SK-N-SH treated with all-trans-retinoic acid at 6 μM for 48 hours (cell line): ENCODE results near the gene MUSK.

ENCODE experiments used
- ATAC-seq: fragments of 200-7000 bp; cut with Tn5 transposase; 3 replicates; pipeline ENCODE4 v1.9.1; 2020; ENCODE audit warnings: mild to moderate bottlenecking, moderate library complexity
- ARNTL ChIP-seq: fragments of 450-650 bp; formaldehyde crosslinking; IDR thresholded peaks from 2 replicates; pipeline ENCODE4 v1.5.0; 2020; ENCODE audit warnings: low read depth, mild to moderate bottlenecking, moderate library complexity, borderline replicate concordance
- BACH2 ChIP-seq: fragments of 250-450 bp; sonication (Bioruptor Pico); IDR thresholded peaks from 2 replicates; pipeline ENCODE4 v1.9.0; 2021; ENCODE audit warnings: mild to moderate bottlenecking, borderline replicate concordance
- CSDC2 ChIP-seq: fragments of 250-450 bp; sonication (Bioruptor Pico); IDR thresholded peaks from 2 replicates; pipeline ENCODE4 v1.5.0; 2020; ENCODE audit warnings: mild to moderate bottlenecking, moderate library complexity
- ESRRG ChIP-seq: fragments of 250-450 bp; sonication (Bioruptor Pico); IDR thresholded peaks from 2 replicates; pipeline ENCODE4 v1.6.1; 2021; ENCODE audit warnings: mild to moderate bottlenecking
- GLIS3 ChIP-seq: fragments of 250-450 bp; sonication (Bioruptor Pico); IDR thresholded peaks from 2 replicates; pipeline ENCODE4 v1.5.0; 2020; ENCODE audit warnings: mild to moderate bottlenecking, moderate library complexity
- ISL1 ChIP-seq: fragments of 250-450 bp; sonication (Bioruptor Pico); IDR thresholded peaks from 2 replicates; pipeline ENCODE4 v2.1.2; 2022; ENCODE audit warnings: mild to moderate bottlenecking, moderate library complexity
- OSR1 ChIP-seq: fragments of 250-450 bp; sonication (Bioruptor Pico); IDR thresholded peaks from 2 replicates; pipeline ENCODE4 v1.8.0; 2022; ENCODE audit warnings: moderate library complexity, mild to moderate bottlenecking, inconsistent platforms
- PPARA ChIP-seq: fragments of 250-450 bp; sonication (Bioruptor Pico); IDR thresholded peaks from 2 replicates; pipeline ENCODE4 v1.5.0; 2020; ENCODE audit warnings: mild to moderate bottlenecking, borderline replicate concordance
- RARB ChIP-seq: fragments of 250-450 bp; sonication (Bioruptor Pico); IDR thresholded peaks from 2 replicates; pipeline ENCODE4 v1.8.0; 2021; ENCODE audit warnings: mild to moderate bottlenecking, moderate library complexity
- SNAI2 ChIP-seq: fragments of 250-450 bp; sonication (Bioruptor Pico); IDR thresholded peaks from 2 replicates; pipeline ENCODE4 v1.5.0; 2020; ENCODE audit warnings: mild to moderate bottlenecking, moderate library complexity
- TCF4 ChIP-seq: fragments of 250-450 bp; sonication (Bioruptor Pico); IDR thresholded peaks from 2 replicates; pipeline ENCODE4 v1.8.0; 2021; ENCODE audit warnings: mild to moderate bottlenecking, moderate library complexity, borderline replicate concordance
- TOX ChIP-seq: fragments of 250-450 bp; sonication (Bioruptor Pico); IDR thresholded peaks from 2 replicates; pipeline ENCODE4 v1.8.0; 2021; ENCODE audit warnings: mild to moderate bottlenecking, moderate library complexity, borderline replicate concordance
- ZC3H10 ChIP-seq: fragments of 250-450 bp; sonication (Bioruptor Pico); IDR thresholded peaks from 2 replicates; pipeline ENCODE4 v1.5.1; 2021; ENCODE audit warnings: mild to moderate bottlenecking, moderate library complexity
- ZFP3 ChIP-seq: fragments of 250-450 bp; sonication (Bioruptor Pico); IDR thresholded peaks from 2 replicates; pipeline ENCODE4 v1.5.0; 2020; ENCODE audit warnings: mild to moderate bottlenecking, moderate library complexity
- ZFP30 ChIP-seq: fragments of 450-650 bp; formaldehyde crosslinking; IDR thresholded peaks from 2 replicates; pipeline ENCODE4 v1.5.0; 2022; ENCODE audit warnings: mild to moderate bottlenecking, moderate library complexity
- ZNF565 ChIP-seq: fragments of 450-650 bp; formaldehyde crosslinking; conservative IDR thresholded peaks from 2 replicates; pipeline ENCODE4 v1.5.0; 2020; ENCODE audit warnings: low read depth, mild to moderate bottlenecking, moderate library complexity
- ZNF70 ChIP-seq: fragments of 450-650 bp; formaldehyde crosslinking; IDR thresholded peaks from 2 replicates; pipeline ENCODE4 v1.5.0; 2020; ENCODE audit warnings: mild to moderate bottlenecking, moderate library complexity
- ZNF8 ChIP-seq: fragments of 450-650 bp; formaldehyde crosslinking; IDR thresholded peaks from 2 replicates; pipeline ENCODE4 v1.5.0; 2020; ENCODE audit warnings: mild to moderate bottlenecking, moderate library complexity
- TF ChIP-seq, protein P1 (sequence below): fragments of 250-450 bp; sonication (Bioruptor Pico); IDR thresholded peaks from 2 replicates; pipeline ENCODE4 v1.5.1; 2021; ENCODE audit warnings: mild to moderate bottlenecking, moderate library complexity
- TF ChIP-seq, protein P2 (sequence below): fragments of 250-450 bp; sonication (Bioruptor Pico); IDR thresholded peaks from 2 replicates; pipeline ENCODE4 v1.5.1; 2020; ENCODE audit warnings: low read depth, mild to moderate bottlenecking, moderate library complexity
- TF ChIP-seq, protein P3 (sequence below): fragments of 250-450 bp; sonication (Bioruptor Pico); IDR thresholded peaks from 2 replicates; pipeline ENCODE4 v1.5.0; 2020; ENCODE audit warnings: mild to moderate bottlenecking, moderate library complexity
- TF ChIP-seq, protein P4 (sequence below): fragments of 250-450 bp; sonication (Bioruptor Pico); IDR thresholded peaks from 2 replicates; pipeline ENCODE4 v1.8.0; 2021; ENCODE audit warnings: low read depth, mild to moderate bottlenecking, moderate library complexity, borderline replicate concordance
- TF ChIP-seq, protein P5 (sequence below): fragments of 250-450 bp; sonication (Bioruptor Pico); IDR thresholded peaks from 2 replicates; pipeline ENCODE4 v1.8.0; 2020; ENCODE audit warnings: mild to moderate bottlenecking, moderate library complexity, borderline replicate concordance

The MUSK gene

DNA sequence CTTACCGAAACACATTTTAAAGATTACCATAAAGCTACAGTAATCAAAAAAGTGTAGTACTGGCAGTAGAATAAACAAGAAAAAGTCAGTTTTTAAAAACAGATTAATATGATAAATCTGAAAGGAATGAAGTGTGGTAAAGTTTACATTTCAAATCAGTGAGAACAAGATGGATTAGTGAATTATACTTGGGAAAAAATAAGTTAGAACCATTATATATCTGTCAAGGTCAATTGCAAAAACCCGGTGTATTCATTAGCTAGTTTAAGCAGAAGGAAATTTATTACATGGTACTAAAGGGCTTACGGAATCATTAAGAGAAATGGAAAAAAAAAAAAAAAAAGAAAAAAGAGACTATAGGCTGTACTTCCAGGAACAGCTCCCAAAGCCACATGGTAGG is 164.3 kb downstream of the MUSK start:
- ATAC-seq: peak; percentile 42
- TF ChIP-seq CSDC2: no peak
- TF ChIP-seq TCF4 (CRISPR knock-in tag): no peak
- 0 out of 2 replicates have a peak, but pooled peaks have one; percentile 22 for TF ChIP-seq ISL1
- no peak for TF ChIP-seq ZFP30 (CRISPR knock-in tag)
- TF ChIP-seq SNAI2: no peak
- TF ChIP-seq, protein P1, sequence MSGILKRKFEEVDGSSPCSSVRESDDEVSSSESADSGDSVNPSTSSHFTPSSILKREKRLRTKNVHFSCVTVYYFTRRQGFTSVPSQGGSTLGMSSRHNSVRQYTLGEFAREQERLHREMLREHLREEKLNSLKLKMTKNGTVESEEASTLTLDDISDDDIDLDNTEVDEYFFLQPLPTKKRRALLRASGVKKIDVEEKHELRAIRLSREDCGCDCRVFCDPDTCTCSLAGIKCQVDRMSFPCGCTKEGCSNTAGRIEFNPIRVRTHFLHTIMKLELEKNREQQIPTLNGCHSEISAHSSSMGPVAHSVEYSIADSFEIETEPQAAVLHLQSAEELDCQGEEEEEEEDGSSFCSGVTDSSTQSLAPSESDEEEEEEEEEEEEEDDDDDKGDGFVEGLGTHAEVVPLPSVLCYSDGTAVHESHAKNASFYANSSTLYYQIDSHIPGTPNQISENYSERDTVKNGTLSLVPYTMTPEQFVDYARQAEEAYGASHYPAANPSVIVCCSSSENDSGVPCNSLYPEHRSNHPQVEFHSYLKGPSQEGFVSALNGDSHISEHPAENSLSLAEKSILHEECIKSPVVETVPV (CRISPR knock-in tag): no peak
- TF ChIP-seq RARB (CRISPR knock-in tag): no peak
- TF ChIP-seq PPARA: no peak
- no peak for TF ChIP-seq BACH2 (CRISPR knock-in tag)
- TF ChIP-seq, protein P2, sequence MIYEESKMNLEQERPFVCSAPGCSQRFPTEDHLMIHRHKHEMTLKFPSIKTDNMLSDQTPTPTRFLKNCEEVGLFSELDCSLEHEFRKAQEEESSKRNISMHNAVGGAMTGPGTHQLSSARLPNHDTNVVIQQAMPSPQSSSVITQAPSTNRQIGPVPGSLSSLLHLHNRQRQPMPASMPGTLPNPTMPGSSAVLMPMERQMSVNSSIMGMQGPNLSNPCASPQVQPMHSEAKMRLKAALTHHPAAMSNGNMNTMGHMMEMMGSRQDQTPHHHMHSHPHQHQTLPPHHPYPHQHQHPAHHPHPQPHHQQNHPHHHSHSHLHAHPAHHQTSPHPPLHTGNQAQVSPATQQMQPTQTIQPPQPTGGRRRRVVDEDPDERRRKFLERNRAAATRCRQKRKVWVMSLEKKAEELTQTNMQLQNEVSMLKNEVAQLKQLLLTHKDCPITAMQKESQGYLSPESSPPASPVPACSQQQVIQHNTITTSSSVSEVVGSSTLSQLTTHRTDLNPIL: no peak
- TF ChIP-seq ZC3H10 (CRISPR knock-in tag): peak; percentile 21; the same call in 1 of the 2 replicates
- no peak for TF ChIP-seq ZNF565 (CRISPR knock-in tag)
- TF ChIP-seq OSR1 (CRISPR knock-in tag): no peak
- no peak for TF ChIP-seq ARNTL
- TF ChIP-seq, protein P3, sequence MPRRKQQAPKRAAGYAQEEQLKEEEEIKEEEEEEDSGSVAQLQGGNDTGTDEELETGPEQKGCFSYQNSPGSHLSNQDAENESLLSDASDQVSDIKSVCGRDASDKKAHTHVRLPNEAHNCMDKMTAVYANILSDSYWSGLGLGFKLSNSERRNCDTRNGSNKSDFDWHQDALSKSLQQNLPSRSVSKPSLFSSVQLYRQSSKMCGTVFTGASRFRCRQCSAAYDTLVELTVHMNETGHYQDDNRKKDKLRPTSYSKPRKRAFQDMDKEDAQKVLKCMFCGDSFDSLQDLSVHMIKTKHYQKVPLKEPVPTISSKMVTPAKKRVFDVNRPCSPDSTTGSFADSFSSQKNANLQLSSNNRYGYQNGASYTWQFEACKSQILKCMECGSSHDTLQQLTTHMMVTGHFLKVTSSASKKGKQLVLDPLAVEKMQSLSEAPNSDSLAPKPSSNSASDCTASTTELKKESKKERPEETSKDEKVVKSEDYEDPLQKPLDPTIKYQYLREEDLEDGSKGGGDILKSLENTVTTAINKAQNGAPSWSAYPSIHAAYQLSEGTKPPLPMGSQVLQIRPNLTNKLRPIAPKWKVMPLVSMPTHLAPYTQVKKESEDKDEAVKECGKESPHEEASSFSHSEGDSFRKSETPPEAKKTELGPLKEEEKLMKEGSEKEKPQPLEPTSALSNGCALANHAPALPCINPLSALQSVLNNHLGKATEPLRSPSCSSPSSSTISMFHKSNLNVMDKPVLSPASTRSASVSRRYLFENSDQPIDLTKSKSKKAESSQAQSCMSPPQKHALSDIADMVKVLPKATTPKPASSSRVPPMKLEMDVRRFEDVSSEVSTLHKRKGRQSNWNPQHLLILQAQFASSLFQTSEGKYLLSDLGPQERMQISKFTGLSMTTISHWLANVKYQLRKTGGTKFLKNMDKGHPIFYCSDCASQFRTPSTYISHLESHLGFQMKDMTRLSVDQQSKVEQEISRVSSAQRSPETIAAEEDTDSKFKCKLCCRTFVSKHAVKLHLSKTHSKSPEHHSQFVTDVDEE (CRISPR knock-in tag): no peak
- TF ChIP-seq ZNF70: no peak
- TF ChIP-seq ESRRG (CRISPR knock-in tag): no peak

DNA sequence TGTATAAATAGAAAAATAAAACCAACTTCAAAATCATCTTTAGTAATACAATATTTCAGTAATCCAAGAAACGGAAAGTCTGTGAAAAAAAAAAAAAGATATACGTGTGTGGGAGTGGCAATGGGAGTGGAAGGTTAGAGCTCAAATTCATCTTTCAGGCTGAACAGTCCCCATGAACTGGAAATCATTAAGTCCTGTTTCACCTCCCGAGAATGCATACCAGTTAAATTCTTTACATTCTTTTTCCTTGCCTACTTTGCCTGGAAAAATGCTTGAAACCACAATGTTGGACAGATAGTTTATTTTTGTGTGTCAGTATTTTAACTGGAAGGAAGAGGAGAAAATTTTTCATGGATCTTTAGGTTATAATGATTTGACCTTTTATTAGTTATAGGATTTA is 166.8 kb downstream of the MUSK start:
- TF ChIP-seq BACH2 (CRISPR knock-in tag) (no peak), ISL1 (peak; percentile 61), ZNF565 (CRISPR knock-in tag) (no peak), ZFP3 (CRISPR knock-in tag) (no peak), GLIS3 (CRISPR knock-in tag) (no peak), ZNF70 (no peak), TOX (CRISPR knock-in tag) (no peak), ARNTL (no peak)
- TF ChIP-seq, protein P2: no peak
- ATAC-seq: peak; percentile 91

DNA sequence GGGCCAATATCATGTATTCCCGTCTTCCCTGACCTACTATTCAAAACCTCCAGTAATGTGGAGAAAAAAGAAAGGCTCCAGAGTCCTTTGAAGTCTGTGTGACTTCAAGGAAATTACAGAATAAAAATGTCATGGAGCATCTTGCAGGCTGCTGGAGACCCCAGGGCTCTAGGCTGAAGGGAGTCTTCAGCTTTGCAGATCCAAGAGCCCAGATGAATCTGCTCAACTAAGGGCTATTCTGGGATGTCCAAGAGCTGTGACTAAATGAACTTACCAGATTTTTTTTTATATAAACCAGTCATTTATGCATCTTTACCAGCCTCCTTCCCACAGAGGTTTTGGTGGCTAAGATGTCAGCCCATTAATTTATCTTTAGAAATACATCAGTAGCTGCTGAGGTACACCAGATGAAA is 167.3 kb downstream of the MUSK start:
- peak; percentile 55 for ATAC-seq
- TF ChIP-seq, protein P3 (CRISPR knock-in tag): no peak
- no peak for TF ChIP-seq TOX (CRISPR knock-in tag)
- no peak for TF ChIP-seq ZNF8
- no peak for TF ChIP-seq ARNTL
- TF ChIP-seq ZFP3 (CRISPR knock-in tag): no peak
- TF ChIP-seq, protein P1 (CRISPR knock-in tag): no peak
- no peak for TF ChIP-seq SNAI2
- TF ChIP-seq, protein P4, sequence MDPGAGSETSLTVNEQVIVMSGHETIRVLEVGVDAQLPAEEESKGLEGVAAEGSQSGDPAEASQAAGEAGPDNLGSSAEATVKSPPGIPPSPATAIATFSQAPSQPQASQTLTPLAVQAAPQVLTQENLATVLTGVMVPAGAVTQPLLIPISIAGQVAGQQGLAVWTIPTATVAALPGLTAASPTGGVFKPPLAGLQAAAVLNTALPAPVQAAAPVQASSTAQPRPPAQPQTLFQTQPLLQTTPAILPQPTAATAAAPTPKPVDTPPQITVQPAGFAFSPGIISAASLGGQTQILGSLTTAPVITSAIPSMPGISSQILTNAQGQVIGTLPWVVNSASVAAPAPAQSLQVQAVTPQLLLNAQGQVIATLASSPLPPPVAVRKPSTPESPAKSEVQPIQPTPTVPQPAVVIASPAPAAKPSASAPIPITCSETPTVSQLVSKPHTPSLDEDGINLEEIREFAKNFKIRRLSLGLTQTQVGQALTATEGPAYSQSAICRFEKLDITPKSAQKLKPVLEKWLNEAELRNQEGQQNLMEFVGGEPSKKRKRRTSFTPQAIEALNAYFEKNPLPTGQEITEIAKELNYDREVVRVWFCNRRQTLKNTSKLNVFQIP (CRISPR knock-in tag): no peak
- no peak for TF ChIP-seq ZNF70
- TF ChIP-seq ZNF565 (CRISPR knock-in tag): no peak
- TF ChIP-seq ZFP30 (CRISPR knock-in tag): no peak
- TF ChIP-seq RARB (CRISPR knock-in tag): no peak
- no peak for TF ChIP-seq OSR1 (CRISPR knock-in tag)
- TF ChIP-seq, protein P5, sequence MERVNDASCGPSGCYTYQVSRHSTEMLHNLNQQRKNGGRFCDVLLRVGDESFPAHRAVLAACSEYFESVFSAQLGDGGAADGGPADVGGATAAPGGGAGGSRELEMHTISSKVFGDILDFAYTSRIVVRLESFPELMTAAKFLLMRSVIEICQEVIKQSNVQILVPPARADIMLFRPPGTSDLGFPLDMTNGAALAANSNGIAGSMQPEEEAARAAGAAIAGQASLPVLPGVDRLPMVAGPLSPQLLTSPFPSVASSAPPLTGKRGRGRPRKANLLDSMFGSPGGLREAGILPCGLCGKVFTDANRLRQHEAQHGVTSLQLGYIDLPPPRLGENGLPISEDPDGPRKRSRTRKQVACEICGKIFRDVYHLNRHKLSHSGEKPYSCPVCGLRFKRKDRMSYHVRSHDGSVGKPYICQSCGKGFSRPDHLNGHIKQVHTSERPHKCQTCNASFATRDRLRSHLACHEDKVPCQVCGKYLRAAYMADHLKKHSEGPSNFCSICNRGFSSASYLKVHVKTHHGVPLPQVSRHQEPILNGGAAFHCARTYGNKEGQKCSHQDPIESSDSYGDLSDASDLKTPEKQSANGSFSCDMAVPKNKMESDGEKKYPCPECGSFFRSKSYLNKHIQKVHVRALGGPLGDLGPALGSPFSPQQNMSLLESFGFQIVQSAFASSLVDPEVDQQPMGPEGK (CRISPR knock-in tag): no peak
- no peak for TF ChIP-seq ISL1
